GM23248 (cell line): ENCODE data around the gene MRPL49. TPM values are rescaled to one million over a fixed set of nuclear protein-coding genes. Genes with fewer than 3 reads are reported as not detected.
A peak's percentile ranks its signal among the peaks of the same experiment; 100 is the strongest.
"Not testable (repeated sequence)": the region's sequence is repeated elsewhere in the genome, so short reads cannot be mapped to it uniquely, and the experiment has no call there.

Source experiments
- DNase-seq: peaks from one replicate; pipeline ENCODE4 v3.0.0-alpha.2; 2015
- H2AFZ ChIP-seq: fragments of 200-600 bp; sonication (generic); 2 replicates; pipeline ENCODE4 v1.6.1; 2016; ENCODE audit warnings: antibody characterized with exemption
- H3F3A ChIP-seq: fragments of 200-600 bp; sonication (generic); 2 replicates; pipeline ENCODE4 v1.6.1; 2016; ENCODE audit warnings: mild to moderate bottlenecking, antibody characterized with exemption, mixed run types; ENCODE audit not compliant: insufficient read depth
- H3K27ac ChIP-seq: fragments of 200-600 bp; sonication (generic); 2 replicates; pipeline ENCODE4 v1.5.1; 2016; ENCODE audit warnings: mild to moderate bottlenecking
- H3K27me3 ChIP-seq: fragments of 200-600 bp; sonication (generic); replicated peaks from 2 replicates; pipeline ENCODE4 v1.6.1; 2016; ENCODE audit warnings: mild to moderate bottlenecking; ENCODE audit not compliant: insufficient read depth
- H3K36me3 ChIP-seq: fragments of 200-600 bp; sonication (generic); 2 replicates; pipeline ENCODE4 v1.6.1; 2016; ENCODE audit warnings: low read depth, mild to moderate bottlenecking
- H3K4me1 ChIP-seq: fragments of 200-600 bp; sonication (generic); 2 replicates; pipeline ENCODE4 v1.6.1; 2016; ENCODE audit warnings: mild to moderate bottlenecking; ENCODE audit not compliant: insufficient read depth
- H3K4me2 ChIP-seq: fragments of 200-600 bp; sonication (generic); one replicate; pipeline ENCODE4 v1.6.1; 2016; ENCODE audit warnings: mild to moderate bottlenecking; ENCODE audit not compliant: unreplicated experiment
- H3K4me3 ChIP-seq: fragments of 200-600 bp; sonication (generic); 2 replicates; pipeline ENCODE4 v1.5.1; 2016; ENCODE audit warnings: mild to moderate bottlenecking
- H3K79me2 ChIP-seq: fragments of 200-600 bp; sonication (generic); 2 replicates; pipeline ENCODE4 v1.6.1; 2016; ENCODE audit warnings: mild to moderate bottlenecking; ENCODE audit not compliant: insufficient read depth
- H3K9ac ChIP-seq: fragments of 200-600 bp; sonication (generic); 2 replicates; pipeline ENCODE4 v1.6.1; 2016; ENCODE audit warnings: mild to moderate bottlenecking
- H3K9me2 ChIP-seq: fragments of 200-600 bp; sonication (generic); 2 replicates; pipeline ENCODE4 v1.6.1; 2016; ENCODE audit warnings: mixed run types, mild to moderate bottlenecking, moderate library complexity; ENCODE audit not compliant: insufficient read depth
- H3K9me3 ChIP-seq: fragments of 200-600 bp; sonication (generic); one replicate; pipeline ENCODE4 v1.6.1; 2017; ENCODE audit warnings: low read depth
- H4K20me1 ChIP-seq: fragments of 200-600 bp; sonication (generic); 2 replicates; pipeline ENCODE4 v1.6.0; 2016; ENCODE audit not compliant: insufficient read depth
- EZH2 ChIP-seq: fragments of 200-600 bp; sonication (generic); IDR thresholded peaks from 2 replicates; pipeline ENCODE4 v1.6.1; 2018; ENCODE audit warnings: antibody characterized with exemption, mild to moderate bottlenecking; ENCODE audit not compliant: insufficient read depth, poor library complexity, severe bottlenecking
- EZH2phosphoT487 ChIP-seq: fragments of 200-600 bp; sonication (generic); IDR thresholded peaks from 2 replicates; pipeline ENCODE4 v1.6.1; 2018; ENCODE audit warnings: antibody characterized with exemption, moderate library complexity, mild to moderate bottlenecking, low read depth; ENCODE audit not compliant: insufficient read depth
- WGBS, 2 experiments: methylation state at CpG; one replicate each; pipeline ENCODE4 v1.1.6; 2015 to 2017; ENCODE audit warnings: low lambda C conversion rate in 2 of 2, low coverage in 1 of 2; ENCODE audit errors: missing lambda C conversion rate in 2 of 2; 5-methylcytosine and 5-hydroxymethylcytosine counted together
- in situ Hi-C: fragments of 300-500 bp; cut with MboI; formaldehyde crosslinking; loops from 2 replicates; pipeline ENCODE4 v1.15.0; 2020
- microRNA-seq: library from miRNA; unstranded; fragments of <30 nt; microRNA quantifications from one replicate; pipeline ENCODE4, GENCODE V29; 2016; ENCODE audit warnings: borderline number of aligned reads
- polyA plus RNA-seq: library from polyadenylated mRNA; unstranded; fragments of >200 nt; fragmentation: Nextera tagmentation; extraction: Ambion mirVana; gene quantifications from 2 replicates; pipeline ENCODE4 v1.2.1, GENCODE V29; 2016
- small RNA-seq: library from RNA; depleted of rRNA; stranded (forward); fragments of <200 nt; gene quantifications from one replicate; pipeline ENCODE3, GENCODE V24; 2014; ENCODE audit warnings: low read depth, low replicate concordance
- total RNA-seq: library from RNA; depleted of rRNA; stranded (reverse); fragments of >200 nt; shearing (Covaris generic); gene quantifications from 2 replicates; pipeline ENCODE4 v1.2.3, GENCODE V29; 2014; rRNA removed

Gene MRPL49
- total and polyA plus RNA-seq, 2 experiments from 2014 or later = 53.3 to 78.4 TPM

DNA sequence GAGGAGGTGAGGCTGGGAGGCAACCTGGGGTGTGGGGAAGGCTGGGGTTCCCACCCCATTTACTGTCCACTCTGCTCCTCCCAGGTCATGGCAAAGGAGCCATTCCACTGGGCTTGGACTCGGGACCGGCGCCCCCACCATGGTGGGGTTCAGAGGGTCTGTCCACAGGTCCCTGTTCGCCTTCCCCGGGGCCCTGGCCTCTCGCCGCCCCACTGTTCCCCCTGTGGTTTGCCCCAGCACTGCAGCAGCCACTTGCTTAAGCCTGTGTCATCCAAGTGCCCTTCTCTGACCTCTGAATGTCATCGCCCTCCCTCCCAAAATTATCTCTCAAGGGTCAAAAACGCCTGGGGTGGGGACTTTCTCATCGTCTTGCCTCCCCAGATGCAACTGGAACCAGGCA is 50.5 kb downstream of the MRPL49 start:
- Histone ChIP-seq H3F3A (no peaks in the 10 kb centered on the region), H3K9me3 (no peaks in the 10 kb centered on the region), H3K4me2 (no peak overlapping the region), H3K27me3 (no peaks in the 10 kb centered on the region), H3K4me3 (no peak overlapping the region), H3K79me2 (no peaks in the 10 kb centered on the region), H3K9me2 (no peaks in the 10 kb centered on the region), H3K36me3 (no peaks in the 10 kb centered on the region), H4K20me1 (no peaks in the 10 kb centered on the region), H3K9ac (no peak overlapping the region), H3K4me1 (no peaks in the 10 kb centered on the region), H2AFZ (no peak overlapping the region), H3K27ac (no peak overlapping the region)
- TF ChIP-seq EZH2phosphoT487 = no peak
- no peak for TF ChIP-seq EZH2
- WGBS, 2 experiments = 49 to 77% methylated on average over 4 to 10 of the region's 10 CpGs
- in situ Hi-C loops = no loop called here
- no peak for DNase-seq

DNA sequence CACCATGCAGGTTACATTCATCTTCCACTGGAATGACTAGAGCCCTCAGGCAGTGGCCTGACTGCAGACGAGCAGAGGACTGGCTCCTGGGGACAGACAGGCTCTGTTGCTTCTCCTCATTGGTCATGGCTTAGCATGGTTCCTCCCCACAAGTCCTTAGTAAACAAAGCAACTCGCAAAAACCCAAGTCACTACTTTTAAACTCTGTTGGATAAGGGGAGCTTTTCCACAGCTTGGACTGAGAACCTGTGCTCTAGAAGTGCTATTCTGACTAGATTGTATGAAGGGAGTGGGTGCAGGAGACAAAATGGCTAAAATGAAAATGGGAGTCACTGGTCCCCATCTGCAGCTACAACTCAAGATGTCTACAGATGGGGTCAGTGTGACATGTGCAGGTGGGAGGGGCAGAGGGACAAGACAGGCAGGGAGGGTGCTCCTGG is 52.5 kb downstream of the MRPL49 start:
- H3K4me2 ChIP-seq, H3K9me3 ChIP-seq, H3K9me2 ChIP-seq, H3K27me3 ChIP-seq, H3K79me2 ChIP-seq, H3K4me3 ChIP-seq, H3K36me3 ChIP-seq, H3F3A ChIP-seq, H2AFZ ChIP-seq, DNase-seq, H3K4me1 ChIP-seq, H4K20me1 ChIP-seq, in situ Hi-C loops, H3K27ac ChIP-seq, H3K9ac ChIP-seq: not testable (repeated sequence)
- 55 to 58% methylated on average over 2 of the region's 2 CpGs for WGBS, 2 experiments

Small RNA genes lying within 50 kb of the gene (microRNA-seq; reads per million reads assigned to microRNA genes)
- 1.5 reads per million for gene MIR6751

Small RNA genes lying within 50 kb of the gene (small RNA-seq; reads per million reads assigned to genes)
- not detected for gene HIGD1AP10
- not detected for gene PDCL2P2
- gene RNU2-23P = 67.8 reads per million, percentile 93 among the genes with 10 or more reads in this experiment

Other genes with a start within 250 kb of the MRPL49 start
- gene EHD1, start 243.7 kb upstream of the MRPL49 start, total RNA-seq = 90.2 and 124 TPM in 2 replicates
- 55.2 and 56.3 TPM in 2 replicates for gene EHD1, start 243.7 kb upstream of the MRPL49 start, polyA plus RNA-seq
- gene ATG2A, start 205.1 kb upstream of the MRPL49 start, total RNA-seq = 12.4 and 18.9 TPM in 2 replicates
- 6.3 and 6.8 TPM in 2 replicates for gene ATG2A, start 205.1 kb upstream of the MRPL49 start, polyA plus RNA-seq
- gene PPP2R5B, start 197.6 kb upstream of the MRPL49 start, total RNA-seq = 23.9 and 27.3 TPM in 2 replicates
- 16.4 and 19.4 TPM in 2 replicates for gene PPP2R5B, start 197.6 kb upstream of the MRPL49 start, polyA plus RNA-seq
- gene GPHA2, start 186.4 kb upstream of the MRPL49 start, total RNA-seq = not detected in 2 replicates
- not detected in 2 replicates for gene GPHA2, start 186.4 kb upstream of the MRPL49 start, polyA plus RNA-seq
- gene MAJIN, start 150.2 kb upstream of the MRPL49 start, total RNA-seq = not detected in 2 replicates
- gene MAJIN, start 150.2 kb upstream of the MRPL49 start, polyA plus RNA-seq = not detected in 2 replicates
- 4.0 TPM in 1 of 2 replicates, not detected in the other for gene BATF2, start 125.3 kb upstream of the MRPL49 start, total RNA-seq
- gene BATF2, start 125.3 kb upstream of the MRPL49 start, polyA plus RNA-seq = 0.57 and 0.79 TPM in 2 replicates
- 96.6 and 115 TPM in 2 replicates for gene ARL2, start 108.2 kb upstream of the MRPL49 start, total RNA-seq
- gene ARL2, start 108.2 kb upstream of the MRPL49 start, polyA plus RNA-seq = 143 and 155 TPM in 2 replicates
- 14.9 and 17.5 TPM in 2 replicates for gene SNX15, start 94.9 kb upstream of the MRPL49 start, total RNA-seq
- gene SNX15, start 94.9 kb upstream of the MRPL49 start, polyA plus RNA-seq = 17.2 and 17.7 TPM in 2 replicates
- 8.0 and 14.9 TPM in 2 replicates for gene SAC3D1, start 81.1 kb upstream of the MRPL49 start, total RNA-seq
- gene SAC3D1, start 81.1 kb upstream of the MRPL49 start, polyA plus RNA-seq = 12.8 and 13.2 TPM in 2 replicates
- gene NAALADL1, start 63.8 kb upstream of the MRPL49 start, total RNA-seq = 37.7 and 40.7 TPM in 2 replicates
- 26.6 and 27.9 TPM in 2 replicates for gene NAALADL1, start 63.8 kb upstream of the MRPL49 start, polyA plus RNA-seq
- gene CDCA5, start 38.3 kb upstream of the MRPL49 start, total RNA-seq = 16.8 and 17.5 TPM in 2 replicates
- gene CDCA5, start 38.3 kb upstream of the MRPL49 start, polyA plus RNA-seq = 11.9 and 12.4 TPM in 2 replicates
- 55.2 and 66.8 TPM in 2 replicates for gene ZFPL1, start 38.1 kb upstream of the MRPL49 start, total RNA-seq
- gene ZFPL1, start 38.1 kb upstream of the MRPL49 start, polyA plus RNA-seq = 62.8 and 64.9 TPM in 2 replicates
- gene VPS51, start 26.1 kb upstream of the MRPL49 start, total RNA-seq = 285 and 339 TPM in 2 replicates
- 30.7 and 37.1 TPM in 2 replicates for gene VPS51, start 26.1 kb upstream of the MRPL49 start, polyA plus RNA-seq
- 0.65 and 0.89 TPM in 2 replicates for gene TM7SF2, start 10.4 kb upstream of the MRPL49 start, total RNA-seq
- 2.5 and 2.6 TPM in 2 replicates for gene TM7SF2, start 10.4 kb upstream of the MRPL49 start, polyA plus RNA-seq
- 12.3 and 13.2 TPM in 2 replicates for gene ZNHIT2, start 4.6 kb upstream of the MRPL49 start, total RNA-seq
- gene ZNHIT2, start 4.6 kb upstream of the MRPL49 start, polyA plus RNA-seq = 15.5 and 15.6 TPM in 2 replicates
- 180 and 199 TPM in 2 replicates for gene FAU, start 187 bp upstream of the MRPL49 start, total RNA-seq
- gene FAU, start 187 bp upstream of the MRPL49 start, polyA plus RNA-seq = 342 and 365 TPM in 2 replicates
- gene SYVN1, start 12.2 kb downstream of the MRPL49 start, total RNA-seq = 29.5 and 64.2 TPM in 2 replicates
- gene SYVN1, start 12.2 kb downstream of the MRPL49 start, polyA plus RNA-seq = 18.0 and 21.2 TPM in 2 replicates
- not detected in 2 replicates for gene SPDYC, start 47.9 kb downstream of the MRPL49 start, total RNA-seq
- not detected in 2 replicates for gene SPDYC, start 47.9 kb downstream of the MRPL49 start, polyA plus RNA-seq
- 127 and 145 TPM in 2 replicates for gene CAPN1, start 59.6 kb downstream of the MRPL49 start, total RNA-seq
- gene CAPN1, start 59.6 kb downstream of the MRPL49 start, polyA plus RNA-seq = 106 and 110 TPM in 2 replicates
- 6.7 and 8.6 TPM in 2 replicates for gene POLA2, start 139.6 kb downstream of the MRPL49 start, total RNA-seq
- 8.7 and 8.9 TPM in 2 replicates for gene POLA2, start 139.6 kb downstream of the MRPL49 start, polyA plus RNA-seq
- gene CDC42EP2, start 192.5 kb downstream of the MRPL49 start, total RNA-seq = 32.1 and 32.6 TPM in 2 replicates
- 37.9 and 40.3 TPM in 2 replicates for gene CDC42EP2, start 192.5 kb downstream of the MRPL49 start, polyA plus RNA-seq
- gene DPF2, start 211.5 kb downstream of the MRPL49 start, total RNA-seq = 27.7 and 30.0 TPM in 2 replicates
- gene DPF2, start 211.5 kb downstream of the MRPL49 start, polyA plus RNA-seq = 51.2 and 54.1 TPM in 2 replicates
- gene TIGD3, start 232.4 kb downstream of the MRPL49 start, total RNA-seq = not detected in 2 replicates
- gene TIGD3, start 232.4 kb downstream of the MRPL49 start, polyA plus RNA-seq = not detected in 2 replicates